Measurements from ENCODE around the gene ABLIM1.
A peak's percentile ranks its signal among the peaks of the same experiment; 100 is the strongest.

Gene ABLIM1

DNA sequence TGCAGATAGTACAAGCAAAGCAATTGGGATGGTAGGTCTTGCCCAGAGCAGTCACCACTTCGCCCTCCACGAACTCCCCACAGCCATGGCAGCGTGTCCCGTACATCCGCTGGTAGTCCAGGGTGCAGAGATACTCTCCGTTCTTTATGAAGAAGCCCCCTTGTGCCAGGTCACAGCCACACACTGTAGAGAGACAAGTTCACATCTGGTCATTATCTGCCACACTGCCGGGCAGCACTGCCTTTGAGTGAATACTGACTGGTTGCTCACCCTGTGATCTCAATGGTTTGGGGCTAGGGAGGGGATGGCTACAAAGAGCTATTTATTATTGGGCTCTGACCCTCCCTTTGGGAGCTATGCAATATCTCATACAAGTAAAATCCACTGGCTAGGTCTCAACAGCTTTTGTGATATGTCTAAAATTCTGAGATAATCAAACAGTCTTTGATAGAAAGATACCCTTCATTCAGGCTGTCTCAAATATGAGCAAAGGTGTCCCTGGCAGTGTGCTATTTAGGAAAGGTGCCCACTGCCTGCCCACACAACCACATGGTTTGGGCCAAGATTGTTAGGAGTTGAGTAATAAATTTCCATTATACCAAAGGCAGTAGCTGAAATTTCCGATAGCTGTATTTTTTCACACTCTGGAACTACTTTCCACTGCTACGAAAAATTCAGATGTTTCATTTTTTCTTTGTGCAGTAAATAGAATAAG, 82.5 kb downstream of the ABLIM1 start:
- DNase-seq: no peak

DNA sequence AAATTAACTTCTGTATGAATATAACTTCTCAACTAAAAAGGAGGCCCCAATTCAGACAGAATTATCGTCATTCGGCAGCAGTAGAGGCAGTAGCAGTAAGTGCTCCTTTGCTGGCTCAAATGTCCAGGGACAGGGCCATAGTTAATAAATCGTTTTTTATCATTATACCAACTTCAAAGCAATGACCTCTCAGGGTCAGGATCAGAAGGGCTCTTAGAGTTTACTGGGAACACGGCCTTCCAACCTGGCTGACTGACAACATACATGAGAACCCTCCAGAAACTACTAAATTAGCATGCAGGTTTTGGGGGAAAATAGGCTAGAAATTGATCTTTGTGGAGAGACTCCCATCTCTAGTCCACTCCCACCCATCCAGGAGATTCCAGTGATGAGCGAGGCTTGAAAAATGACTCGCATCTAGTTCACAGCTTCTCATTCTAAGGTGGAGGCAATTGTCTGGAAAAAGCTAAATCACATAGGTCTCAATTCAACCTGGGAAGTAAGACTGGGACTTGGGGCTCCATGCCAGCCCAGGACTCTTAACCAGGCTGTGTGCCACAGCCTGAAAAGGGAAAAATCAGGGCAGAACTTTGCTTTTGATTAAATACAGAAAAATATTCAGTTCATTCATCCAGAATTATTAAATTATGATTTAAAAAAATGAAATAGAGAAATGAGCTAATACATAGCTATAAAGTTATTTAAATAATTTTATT, 84.6 kb downstream of the ABLIM1 start:
- DNase-seq: no peak

- no peak for DNase-seq
Observed at GRCh38 chr10:114571316-114571999, 86.6 kb downstream of the ABLIM1 start.

- DNase-seq: no peak
Observed at GRCh38 chr10:114566064-114566463, 92.0 kb downstream of the ABLIM1 start.

GRCh38 chr10:114565066-114565465, 93.0 kb downstream of the ABLIM1 start:
- peak; percentile 68 for DNase-seq

GRCh38 chr10:114561008-114561523, 97.0 kb downstream of the ABLIM1 start:
- no peak for DNase-seq

DNA sequence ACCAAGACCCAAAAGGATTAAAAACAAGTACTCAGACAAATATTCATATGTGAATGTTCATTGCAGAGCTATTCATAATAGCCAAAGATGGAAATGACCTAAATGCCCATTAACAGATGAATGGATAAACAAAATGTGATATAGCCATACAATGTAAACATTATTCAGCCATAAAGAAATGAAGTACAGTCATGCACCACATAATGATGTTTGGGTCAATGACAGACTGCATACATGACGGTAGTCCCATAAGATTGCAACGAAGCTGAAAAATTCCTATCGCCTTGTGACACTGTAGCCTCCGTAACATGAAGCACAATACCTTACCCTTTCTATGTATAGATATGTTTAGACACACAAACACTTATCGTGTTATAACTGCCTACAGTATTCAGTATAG, 97.9 kb downstream of the ABLIM1 start:
- DNase-seq: no peak

DNA sequence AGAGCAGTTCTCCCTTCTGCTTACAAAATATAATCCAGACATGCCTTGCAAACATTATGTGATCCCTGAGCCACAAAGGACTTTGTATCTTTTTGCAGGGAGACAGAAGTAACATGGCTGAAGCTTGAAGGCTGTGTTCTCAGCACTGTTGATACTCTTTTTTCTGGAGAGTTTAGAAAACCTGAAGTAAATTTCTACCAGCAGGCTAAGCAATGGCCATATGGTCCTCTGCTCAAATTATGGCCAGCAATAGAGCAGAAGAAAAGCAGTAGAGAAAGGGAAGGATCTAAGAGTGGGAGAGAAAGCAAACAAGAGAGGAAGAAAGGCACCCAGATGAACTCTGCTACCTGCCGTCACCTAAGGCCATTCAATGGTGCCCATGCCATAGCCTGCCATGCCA, 98.4 kb downstream of the ABLIM1 start:
- DNase-seq: no peak

DNA sequence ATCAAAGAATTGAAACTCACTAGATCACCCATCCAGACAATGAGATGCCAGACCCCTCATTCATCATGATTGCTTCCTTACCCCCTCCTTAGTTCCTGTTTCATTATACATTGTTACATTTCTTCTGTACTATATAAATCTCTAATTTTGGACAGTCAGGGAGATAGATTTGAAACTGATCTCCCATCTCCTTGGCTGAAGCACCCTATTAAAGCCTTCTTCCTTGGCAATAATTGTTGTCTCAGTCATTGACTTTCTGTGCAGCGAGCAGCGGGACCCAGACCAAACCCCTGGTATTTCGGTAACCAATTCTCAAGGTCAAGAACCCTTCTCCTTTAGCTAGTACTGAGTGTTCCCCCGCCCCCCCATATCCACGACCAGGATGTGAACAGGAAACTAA, 100.2 kb downstream of the ABLIM1 start:
- DNase-seq: no peak

- no peak for DNase-seq
Observed at GRCh38 chr10:114556236-114557122, 101.6 kb downstream of the ABLIM1 start.

DNA sequence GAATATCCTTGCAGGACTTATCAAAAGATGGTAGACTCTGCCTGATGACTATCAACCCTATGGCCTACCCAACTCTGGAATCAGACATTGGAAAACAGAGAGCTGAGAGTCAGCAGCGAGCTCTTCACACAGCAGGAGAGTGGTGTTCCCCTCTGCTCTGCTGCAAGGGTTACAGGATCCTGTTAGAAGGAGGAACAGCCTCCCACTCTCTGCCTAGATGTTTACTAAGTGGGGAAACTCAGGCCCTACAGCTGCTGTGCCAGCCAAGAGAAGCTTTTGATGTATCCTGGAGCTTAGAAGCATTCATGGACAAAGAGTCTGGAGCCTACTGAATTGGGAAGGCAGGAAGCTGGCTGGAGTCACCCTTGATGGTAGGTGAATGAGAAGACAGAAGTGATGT, 104.6 kb downstream of the ABLIM1 start:
- no peak for DNase-seq

GRCh38 chr10:114552050-114552449, 106.0 kb downstream of the ABLIM1 start:
- no peak for DNase-seq

- DNase-seq: no peak
Observed at GRCh38 chr10:114551636-114551972, 106.5 kb downstream of the ABLIM1 start.

GRCh38 chr10:114550756-114551635, 107.1 kb downstream of the ABLIM1 start:
- peak; percentile 34 for DNase-seq

DNA sequence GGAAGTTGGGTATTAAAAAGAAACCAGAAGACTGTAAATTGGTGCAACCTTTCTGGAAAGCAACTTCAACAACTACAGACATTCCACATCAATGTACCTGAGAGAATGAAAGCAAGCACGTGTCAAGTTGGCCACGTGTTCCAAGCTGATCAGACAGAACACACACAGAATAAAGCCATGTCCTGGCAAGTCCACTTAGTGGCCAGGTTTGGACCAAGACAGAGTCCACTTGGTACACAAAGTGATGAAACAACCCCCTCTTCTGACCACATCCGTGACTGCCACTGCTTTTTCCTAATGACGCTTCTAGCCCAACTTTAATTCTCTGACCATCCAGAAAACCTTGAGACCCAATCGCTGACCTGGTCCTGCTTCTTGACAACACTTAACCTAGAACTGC, 109.4 kb downstream of the ABLIM1 start:
- DNase-seq: peak; percentile 28

DNA sequence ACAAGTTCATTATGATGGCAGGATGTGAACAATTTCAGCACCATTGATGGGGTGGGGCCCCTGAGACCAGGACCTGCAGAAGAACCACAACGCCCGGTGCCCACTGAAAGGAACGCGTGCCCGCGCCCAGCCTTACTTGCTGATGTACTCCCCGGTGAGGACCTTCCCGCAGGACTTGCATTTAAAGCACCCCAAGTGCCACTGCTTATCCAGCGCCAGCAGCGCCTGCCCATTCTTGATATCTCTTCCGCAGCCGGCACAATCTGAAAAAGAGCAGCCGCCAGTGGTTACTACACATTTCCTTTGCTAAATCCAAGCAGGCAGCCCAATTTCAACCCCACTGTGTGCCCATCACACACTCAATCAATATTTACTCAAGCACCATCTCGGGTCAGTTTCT, 110.6 kb downstream of the ABLIM1 start:
- DNase-seq: no peak

- DNase-seq: no peak
Observed at GRCh38 chr10:114547056-114547455, 111.0 kb downstream of the ABLIM1 start.

- no peak for DNase-seq
Observed at GRCh38 chr10:114545819-114546218, 112.3 kb downstream of the ABLIM1 start.

DNA sequence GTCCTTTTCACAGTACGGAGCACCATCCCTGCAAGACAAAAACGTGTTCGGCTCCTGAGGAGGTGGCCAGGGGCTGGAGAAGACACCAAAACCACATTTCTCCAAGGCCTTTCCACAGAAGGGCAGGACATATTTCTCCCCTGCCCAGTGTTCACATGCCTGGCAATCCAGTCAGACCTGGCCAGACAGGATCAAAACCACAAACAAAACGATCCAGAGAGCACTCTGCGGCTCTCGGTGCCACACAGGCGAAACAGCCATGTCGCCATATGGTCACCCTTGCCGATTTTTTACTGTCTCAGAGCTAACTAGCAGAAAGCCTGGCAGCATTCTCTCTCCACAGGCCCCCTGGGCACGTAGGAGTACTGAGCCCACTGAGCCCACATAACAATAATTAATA, 113.0 kb downstream of the ABLIM1 start:
- DNase-seq: no peak

DNA sequence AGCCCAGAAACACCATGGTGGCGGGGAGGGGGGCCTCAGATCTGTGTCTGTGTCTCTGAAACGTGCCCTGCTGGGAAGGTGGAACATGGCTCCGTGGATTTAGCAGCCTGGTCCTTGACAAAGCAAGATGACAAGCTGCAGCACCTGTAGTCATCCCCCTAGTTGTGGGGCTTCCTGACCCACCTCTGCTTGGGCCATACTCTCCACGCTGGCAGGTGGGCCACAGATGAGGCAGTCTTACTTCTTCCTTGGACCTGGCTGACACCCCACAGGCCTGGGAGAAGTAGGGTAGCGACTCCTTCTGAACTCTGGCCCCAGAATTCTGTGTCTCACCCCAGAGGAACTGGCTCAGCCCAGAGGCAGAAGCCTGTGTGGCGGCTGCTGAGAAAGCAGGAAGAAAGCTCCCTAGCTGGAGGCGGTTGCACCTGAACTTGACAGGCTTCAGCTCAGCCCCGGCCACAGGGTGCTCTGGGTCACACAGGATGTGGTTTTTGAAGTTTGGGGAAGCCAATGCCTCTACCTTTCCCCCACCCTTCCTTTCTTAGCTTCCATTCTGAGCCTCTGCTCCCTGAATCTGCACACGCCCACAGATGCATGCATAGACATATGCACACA, 113.9 kb downstream of the ABLIM1 start:
- DNase-seq: no peak

- no peak for DNase-seq
Observed at GRCh38 chr10:114543456-114543855, 114.6 kb downstream of the ABLIM1 start.
